NCI-H187 (cell line): Measurements from ENCODE around the gene WWOX.
A peak's percentile ranks its signal among the peaks of the same experiment; 100 is the strongest.

Experiments
- DNase-seq, 2 experiments: peaks; one replicate each; lab custom pipeline; 2025; lab: John Stamatoyannopoulos, UW

The WWOX gene

GRCh38 chr16:78225919-78226318 lies 126.5 kb downstream of the WWOX start:
- DNase-seq, result no peak

DNA sequence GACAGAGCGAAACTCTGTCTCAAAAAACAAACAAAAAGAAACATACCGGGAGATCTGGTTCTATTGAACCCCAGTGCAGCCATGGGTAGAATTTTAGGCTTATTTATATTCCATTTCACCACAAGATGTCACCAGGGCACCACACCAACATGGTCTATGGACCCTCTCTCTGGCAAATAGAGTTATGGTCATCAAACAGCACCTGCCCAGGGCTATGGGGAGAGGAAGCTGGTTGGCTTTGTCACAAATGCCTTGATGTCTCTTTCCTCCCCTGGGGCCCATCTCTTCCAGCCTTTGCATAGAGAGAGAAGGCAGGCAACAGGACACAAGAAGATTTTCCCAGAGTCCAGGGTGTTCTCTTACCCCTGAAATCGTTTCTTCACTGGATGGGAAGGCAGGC lies 128.4 kb downstream of the WWOX start:
- no peak for DNase-seq

GRCh38 chr16:78228704-78229103 lies 129.2 kb downstream of the WWOX start:
- no peak for DNase-seq

GRCh38 chr16:78230832-78231231 lies 131.4 kb downstream of the WWOX start:
- no peak for DNase-seq

GRCh38 chr16:78235168-78235800 lies 135.8 kb downstream of the WWOX start:
- DNase-seq, result peak in 1 of 2 experiments; percentile 26

DNA sequence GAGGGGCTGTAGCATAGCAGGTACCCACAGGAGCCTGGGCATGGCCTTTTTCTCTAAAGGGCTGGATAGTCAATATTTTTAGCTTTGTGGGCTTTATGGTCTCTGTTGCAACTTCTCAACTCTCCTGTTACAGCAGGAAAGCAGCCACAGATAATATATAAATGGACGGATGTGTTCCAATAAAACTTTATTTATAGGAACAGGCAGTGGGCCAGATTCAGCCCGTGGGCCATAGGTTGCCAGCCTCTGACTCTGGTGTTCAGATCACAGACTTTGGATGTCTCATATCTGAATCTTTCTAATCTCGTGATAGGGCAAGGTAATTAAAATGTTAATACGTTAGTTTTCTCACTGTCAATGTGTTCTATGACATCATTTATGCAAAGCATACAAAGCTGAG lies 136.4 kb downstream of the WWOX start:
- DNase-seq, result no peak

- DNase-seq, result no peak
Measured at GRCh38 chr16:78237841-78238240, 138.4 kb downstream of the WWOX start.

DNA sequence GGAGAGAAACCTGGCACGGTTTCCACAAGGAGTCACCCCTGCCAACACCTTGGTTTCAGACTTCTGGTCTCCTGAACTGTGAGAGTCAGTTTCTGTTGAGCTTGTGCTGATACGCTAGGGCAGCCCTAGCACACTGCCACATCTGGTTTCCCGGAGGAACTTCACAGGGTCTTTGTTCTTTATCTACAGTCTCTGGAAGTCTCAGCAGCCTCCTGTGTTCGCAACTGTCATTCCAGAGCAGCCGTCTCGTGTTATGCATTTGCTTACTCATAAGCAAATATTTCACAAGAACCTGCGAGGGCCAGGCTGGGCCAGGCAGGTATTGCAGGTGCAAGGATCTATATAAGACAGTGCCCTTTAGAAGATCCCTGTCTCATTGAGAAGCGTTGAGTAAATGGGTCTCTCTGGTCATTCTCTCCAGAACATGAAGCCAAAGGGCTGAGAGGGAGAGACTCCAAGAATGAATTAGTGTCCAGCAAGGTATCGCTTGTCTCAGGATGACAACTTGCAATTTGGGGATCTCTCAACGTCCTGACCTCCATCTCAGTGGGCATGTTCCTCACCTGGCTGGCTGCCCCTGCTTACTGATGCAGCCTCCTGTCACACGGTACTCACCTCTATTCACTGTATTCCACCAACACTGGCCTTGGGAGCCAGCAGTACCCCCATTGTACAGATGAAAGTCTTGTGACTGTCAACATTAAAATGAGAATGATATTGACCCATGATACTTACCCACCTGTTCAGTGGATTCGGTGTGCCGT lies 141.2 kb downstream of the WWOX start:
- DNase-seq, result no peak

- no peak for DNase-seq
Measured at GRCh38 chr16:78242239-78242630, 142.8 kb downstream of the WWOX start.

- DNase-seq, result no peak
Measured at GRCh38 chr16:78244131-78244895, 144.9 kb downstream of the WWOX start.

GRCh38 chr16:78246559-78246958 lies 147.1 kb downstream of the WWOX start:
- no peak for DNase-seq

DNA sequence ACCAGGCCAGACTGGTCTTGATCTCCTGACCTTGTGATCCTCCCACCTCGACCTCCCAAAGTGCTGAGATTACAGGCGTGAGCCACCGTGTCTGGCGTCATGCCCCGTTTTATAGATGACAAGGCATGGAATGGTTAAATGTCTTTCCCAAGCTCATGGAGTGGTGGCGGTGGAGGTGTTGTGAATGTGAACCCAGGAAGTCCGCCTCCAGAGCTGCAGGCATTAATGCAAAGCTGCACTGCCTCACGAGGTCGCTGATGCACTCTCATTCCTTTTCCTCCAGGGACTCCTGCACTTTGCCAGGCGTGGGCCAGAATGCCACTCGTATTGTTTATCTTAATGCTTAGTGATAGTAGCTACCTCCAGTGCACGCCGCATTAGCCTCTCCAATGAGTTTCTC lies 149.6 kb downstream of the WWOX start:
- peak; percentile 11 to 12 for DNase-seq

- no peak for DNase-seq
Measured at GRCh38 chr16:78249832-78250231, 150.4 kb downstream of the WWOX start.

GRCh38 chr16:78251115-78251514 lies 151.7 kb downstream of the WWOX start:
- no peak for DNase-seq

DNA sequence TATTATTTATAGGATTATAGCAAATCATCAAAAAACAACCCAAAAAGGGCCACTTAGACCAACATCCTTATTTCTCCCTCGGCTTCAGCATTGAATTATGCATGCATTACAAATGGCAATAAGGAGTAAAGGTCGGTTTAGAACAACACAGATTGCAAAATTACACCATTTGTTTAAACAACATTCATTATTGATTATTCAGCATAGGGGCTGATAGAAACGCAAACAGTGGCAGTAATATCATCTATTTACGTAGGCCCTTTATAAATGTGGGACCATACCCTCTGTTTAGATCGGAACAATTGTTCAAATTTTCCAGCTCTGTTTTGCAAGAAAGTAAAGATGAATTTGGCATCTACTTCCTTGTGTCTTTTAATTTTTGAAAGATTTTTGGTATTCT lies 153.3 kb downstream of the WWOX start:
- no peak for DNase-seq

DNA sequence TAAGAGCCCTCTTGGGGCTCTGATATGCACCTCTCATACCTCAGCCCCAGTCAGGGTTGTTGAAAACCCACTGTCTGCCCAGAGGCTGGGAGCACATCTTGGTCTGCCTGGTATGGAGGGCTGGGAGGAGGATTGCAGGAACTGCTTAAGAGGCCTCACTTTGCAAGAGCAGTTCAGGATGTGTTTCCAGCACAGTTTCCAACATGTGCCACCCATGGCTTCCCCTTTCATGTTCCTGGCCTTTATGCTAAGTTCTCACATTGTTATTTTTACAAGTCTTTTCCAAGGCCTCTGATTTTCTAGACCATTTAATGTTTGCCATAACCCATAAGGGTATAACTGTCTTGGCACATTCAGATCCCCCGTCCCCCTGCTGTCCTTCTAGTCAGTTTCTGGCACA lies 155.4 kb downstream of the WWOX start:
- DNase-seq, result no peak

- DNase-seq, result no peak
Measured at GRCh38 chr16:78256686-78257375, 157.4 kb downstream of the WWOX start.

DNA sequence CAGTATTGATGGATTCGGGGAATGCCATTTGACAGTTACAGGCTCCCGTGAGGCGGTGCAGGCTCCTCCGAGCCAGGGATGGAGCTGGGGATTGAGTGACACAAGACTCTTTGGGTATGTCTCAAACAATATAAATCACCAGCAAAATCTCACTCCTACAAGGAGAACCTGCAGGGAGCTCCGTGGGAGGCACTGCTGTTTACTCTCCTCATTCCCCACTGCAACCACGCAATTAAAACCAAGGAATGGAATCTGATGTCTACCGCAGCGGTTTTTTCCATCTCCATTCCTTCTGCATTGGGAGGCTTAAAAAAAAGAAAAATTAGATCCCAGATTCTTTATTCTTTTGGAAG lies 157.9 kb downstream of the WWOX start:
- DNase-seq, result no peak

DNA sequence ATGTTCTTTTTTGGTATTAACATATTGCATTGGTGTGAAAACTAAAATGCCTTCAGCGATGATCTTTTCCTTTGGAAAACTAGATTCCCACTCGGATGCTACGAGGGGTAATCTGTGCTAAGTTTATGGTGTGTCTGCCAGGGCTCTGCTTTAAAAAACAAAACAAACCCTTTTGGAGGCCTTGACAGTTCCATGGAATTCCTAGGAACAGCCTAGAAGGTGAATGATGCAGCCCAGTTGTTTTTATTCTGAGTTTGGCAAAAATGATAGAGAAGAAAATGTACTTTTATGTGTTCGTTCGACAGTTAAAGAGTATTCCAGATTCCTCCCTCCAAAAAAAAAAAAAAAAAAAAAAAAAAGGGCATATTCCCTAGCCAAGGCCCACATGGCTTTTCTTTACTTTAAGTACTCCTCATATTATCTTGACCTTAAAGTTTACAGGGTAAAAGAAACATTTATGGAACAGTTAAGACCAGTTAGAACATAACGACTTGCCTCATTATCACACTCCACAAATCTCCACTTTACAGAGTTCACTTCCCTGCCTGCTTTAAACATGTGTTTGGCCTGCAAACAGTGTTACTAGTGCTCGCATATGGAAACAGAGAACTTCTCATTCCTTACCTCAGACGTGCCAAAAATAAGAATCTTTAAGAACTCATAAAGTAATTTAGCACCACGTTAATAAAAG lies 159.1 kb downstream of the WWOX start:
- DNase-seq, result no peak

GRCh38 chr16:78259873-78260272 lies 160.4 kb downstream of the WWOX start:
- no peak for DNase-seq

DNA sequence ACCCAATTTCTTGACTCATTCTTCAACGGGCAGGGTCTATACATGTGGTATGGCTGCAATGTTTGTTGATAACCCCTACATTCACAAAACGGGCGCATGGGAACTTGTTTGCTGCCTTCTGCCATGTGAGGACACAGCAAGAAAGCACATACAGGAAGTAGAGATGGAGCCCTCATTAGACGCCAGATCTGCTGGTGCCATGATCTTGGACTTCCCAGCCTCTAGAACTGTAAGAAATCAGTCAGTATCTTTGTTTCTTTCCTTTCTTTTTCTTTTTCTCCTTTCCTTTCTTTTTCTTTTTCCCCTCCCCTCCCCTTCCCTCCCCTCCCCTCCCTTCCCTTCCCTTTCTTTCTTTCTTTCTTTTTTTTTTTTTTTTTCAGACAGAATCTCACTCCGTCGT lies 165.2 kb downstream of the WWOX start:
- no peak for DNase-seq

DNA sequence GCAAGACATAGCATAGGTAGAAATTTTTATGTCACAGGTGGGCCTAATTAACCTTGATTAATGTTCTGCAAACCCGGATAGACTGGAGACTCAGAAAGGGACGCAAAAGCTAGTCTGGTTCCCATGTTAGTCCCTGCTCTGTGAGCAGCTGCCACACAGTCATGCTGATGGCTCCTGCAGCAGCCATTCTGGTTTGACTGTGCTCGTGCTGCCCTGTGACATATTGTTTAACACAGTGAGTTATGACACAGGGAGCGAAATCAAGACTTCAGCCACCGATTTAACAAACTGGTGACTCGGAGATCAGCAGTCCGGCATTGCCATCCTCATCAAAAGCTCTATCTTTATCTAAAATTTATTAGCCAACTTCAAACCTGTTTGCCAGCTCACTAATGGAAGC lies 169.8 kb downstream of the WWOX start:
- no peak for DNase-seq
